IMR-90 (cell line): Measurements from ENCODE around the gene ATRN. TPM values are rescaled to one million over a fixed set of nuclear protein-coding genes. Genes with fewer than 3 reads are reported as not detected.

Source experiments
- ATAC-seq: fragments of 200-7000 bp; cut with Tn5 transposase; 2 replicates; pipeline ENCODE4 v1.9.1; 2020; ENCODE audit warnings: low read depth, mild to moderate bottlenecking, moderate library complexity
- BruUV-seq: library from RNA; stranded (reverse); fragments of 400-500 nt; replicated peaks from 2 replicates; lab custom pipeline; 2021; lab: Mats Ljungman, UMichigan
- CTCF ChIA-PET: fragments of 300-600 bp; formaldehyde crosslinking; extraction: SDS; loops from one replicate; lab custom pipeline; 2021; ENCODE audit warnings: antibody characterized with exemption; lab: Yijun Ruan, JAX
- POLR2A ChIA-PET: fragments of 300-600 bp; sonication (Branson Sonifier 250); formaldehyde crosslinking; loops from one replicate; lab custom pipeline; 2022; ENCODE audit warnings: antibody characterized with exemption; ENCODE audit not compliant: unreplicated experiment; lab: Charles Lee
- DNase-seq: peaks from one replicate; pipeline ENCODE4 v3.0.0; 2013
- H2AFZ ChIP-seq: replicated peaks from 2 replicates; pipeline ENCODE3; 2013; ENCODE audit warnings: low read length, mild to moderate bottlenecking; ENCODE audit not compliant: poor library complexity
- H2AK5ac ChIP-seq: 2 replicates; pipeline ENCODE4 v1.6.1; 2013; ENCODE audit warnings: low read depth, low read length, inconsistent platforms
- H2AK9ac ChIP-seq: replicated peaks from 2 replicates; pipeline ENCODE3; 2013; ENCODE audit warnings: mild to moderate bottlenecking, low read depth, low read length, moderate library complexity; ENCODE audit not compliant: poor library complexity
- H2BK120ac ChIP-seq: 2 replicates; pipeline ENCODE4 v1.6.1; 2013; ENCODE audit warnings: low read depth, low read length, inconsistent platforms
- H2BK15ac ChIP-seq: 3 replicates; pipeline ENCODE4 v1.6.1; 2013; ENCODE audit warnings: low read depth, low read length, inconsistent platforms
- H2BK20ac ChIP-seq: 2 replicates; pipeline ENCODE4 v1.6.1; 2013; ENCODE audit warnings: low read depth, mild to moderate bottlenecking, inconsistent platforms, low read length, moderate library complexity
- H2BK5ac ChIP-seq: 2 replicates; pipeline ENCODE4 v1.6.1; 2013; ENCODE audit warnings: mild to moderate bottlenecking, low read depth, low read length, inconsistent platforms; ENCODE audit not compliant: poor library complexity, severe bottlenecking
- H3K14ac ChIP-seq: replicated peaks from 2 replicates; pipeline ENCODE4 v1.6.1; 2013; ENCODE audit warnings: low read depth, low read length, inconsistent platforms
- H3K18ac ChIP-seq: 2 replicates; pipeline ENCODE4 v1.6.1; 2013; ENCODE audit warnings: low read depth, low read length, control low read depth
- H3K23ac ChIP-seq: 2 replicates; pipeline ENCODE4 v1.6.1; 2013; ENCODE audit warnings: low read depth, low read length, inconsistent platforms
- H3K27ac ChIP-seq: 2 replicates; pipeline ENCODE4 v1.5.1; 2013; ENCODE audit warnings: mild to moderate bottlenecking, control low read depth, low read length; ENCODE audit not compliant: insufficient read depth
- H3K27me3 ChIP-seq: 2 replicates; pipeline ENCODE4 v1.6.1; 2013; ENCODE audit warnings: low read length; ENCODE audit not compliant: control insufficient read depth, insufficient read depth
- H3K36me3 ChIP-seq: 2 replicates; pipeline ENCODE4 v1.6.1; 2013; ENCODE audit warnings: low read length, mixed read lengths; ENCODE audit not compliant: control insufficient read depth, insufficient read depth
- H3K4ac ChIP-seq: 2 replicates; pipeline ENCODE4 v1.6.1; 2013; ENCODE audit warnings: low read depth, low read length, inconsistent platforms
- H3K4me1 ChIP-seq: 2 replicates; pipeline ENCODE4 v1.6.1; 2013; ENCODE audit warnings: low read length, mixed read lengths; ENCODE audit not compliant: control insufficient read depth, insufficient read depth
- H3K4me2 ChIP-seq: 2 replicates; pipeline ENCODE4 v1.6.1; 2013; ENCODE audit warnings: low read depth, mild to moderate bottlenecking, control low read depth, low read length, moderate library complexity
- H3K4me3 ChIP-seq: 2 replicates; pipeline ENCODE4 v1.5.1; 2013; ENCODE audit warnings: low read depth, mild to moderate bottlenecking, control low read depth, low read length, moderate library complexity; ENCODE audit not compliant: insufficient read depth
- H3K56ac ChIP-seq: 2 replicates; pipeline ENCODE4 v1.6.1; 2013; ENCODE audit warnings: low read length, inconsistent platforms; ENCODE audit not compliant: insufficient read depth; ENCODE audit errors: extremely low read depth
- H3K79me1 ChIP-seq, 2 experiments: 2 replicates each; pipeline ENCODE4 v1.6.1; 2013; ENCODE audit warnings: low read length in 2 of 2, inconsistent platforms in 1 of 2, low read depth in 1 of 2
- H3K9ac ChIP-seq: 2 replicates; pipeline ENCODE4 v1.6.1; 2013; ENCODE audit warnings: low read depth, low read length, control low read depth
- H3K9me1 ChIP-seq: 2 replicates; pipeline ENCODE4 v1.6.1; 2013; ENCODE audit warnings: low read length, inconsistent platforms; ENCODE audit not compliant: insufficient read depth
- H3K9me3 ChIP-seq: 2 replicates; pipeline ENCODE4 v1.6.1; 2013; ENCODE audit warnings: low read length; ENCODE audit not compliant: control insufficient read depth, insufficient read depth
- H4K20me1 ChIP-seq: 2 replicates; pipeline ENCODE4 v1.6.1; 2013; ENCODE audit warnings: low read length, inconsistent platforms; ENCODE audit not compliant: insufficient read depth
- H4K5ac ChIP-seq: 2 replicates; pipeline ENCODE4 v1.6.1; 2013; ENCODE audit warnings: mild to moderate bottlenecking, low read depth, low read length, control low read depth
- H4K8ac ChIP-seq, 2 experiments: 2 replicates each; pipeline ENCODE4 v1.6.1; 2013; ENCODE audit warnings: low read depth in 2 of 2, low read length in 2 of 2, control low read depth in 1 of 2, inconsistent platforms in 1 of 2
- H4K91ac ChIP-seq: 2 replicates; pipeline ENCODE4 v1.6.1; 2013; ENCODE audit warnings: low read depth, low read length, inconsistent platforms; ENCODE audit not compliant: insufficient read depth
- CEBPB ChIP-seq: IDR thresholded peaks from 2 replicates; pipeline ENCODE4 v1.6.1; 2012; ENCODE audit warnings: low read depth, low read length, improper control_type of control experiment
- CHD1 ChIP-seq: IDR thresholded peaks from 2 replicates; pipeline ENCODE4 v1.6.1; 2012; ENCODE audit warnings: low read depth, low read length, improper control_type of control experiment
- MAZ ChIP-seq: IDR thresholded peaks from 2 replicates; pipeline ENCODE4 v1.6.1; 2012; ENCODE audit warnings: low read depth, mild to moderate bottlenecking, low read length, improper control_type of control experiment, moderate library complexity, borderline replicate concordance
- WGBS, 2 experiments: methylation state at CpG; one replicate each; pipeline versions ENCODE4 v1.1.5 to v1.1.7; 2013; ENCODE audit warnings: missing lambda C conversion rate in 2 of 2; ENCODE audit not compliant: insufficient read length in 1 of 2; ENCODE audit errors: extremely low coverage in 2 of 2; 5-methylcytosine and 5-hydroxymethylcytosine counted together
- dilution Hi-C: fragments of 300-500 bp; cut with HindIII; formaldehyde crosslinking; loops from one replicate; pipeline ENCODE4 v1.14.3; 2018; ENCODE audit warnings: low sequenced_read_pairs; ENCODE audit not compliant: unreplicated experiment
- in situ Hi-C: fragments of 300-500 bp; cut with MboI; formaldehyde crosslinking; loops from 3 replicates; pipeline ENCODE4 v1.14.3; 2019; ENCODE audit warnings: low sequenced_read_pairs, inconsistent platforms, mixed read lengths
- intact Hi-C: fragments of 100-400 bp; cut with micrococcal nuclease; formaldehyde crosslinking; loops from 2 replicates; pipeline ENCODE4 v1.10.0; 2022
- polyA plus RNA-seq, 3 experiments: library from polyadenylated mRNA; depleted of rRNA; stranded (reverse); fragments of >200 nt; gene quantifications; 2 replicates each; pipeline ENCODE4 v1.2.3, GENCODE V29; 2012; ENCODE audit warnings: low replicate concordance in 1 of 3
- total RNA-seq: library from RNA; depleted of rRNA; stranded (reverse); fragments of >200 nt; gene quantifications from 2 replicates; pipeline ENCODE4 v1.2.3, GENCODE V29; 2012

Gene ATRN
- total and polyA plus RNA-seq, 2 of the 4 experiments (the other 2 are of a cell fraction), result 32.3 to 46.2 TPM

- Histone ChIP-seq H3K9me3 (no peaks in the 10 kb centered on the region), H3K9ac (no peak overlapping the region), H3K14ac (no peak overlapping the region), H2AK9ac (no peak overlapping the region), H3K56ac (no peak overlapping the region), H4K20me1 (no peaks in the 10 kb centered on the region), H2BK120ac (no peak overlapping the region), H3K27ac (no peak overlapping the region), H4K8ac (no peak overlapping the region), H2AFZ (no peak overlapping the region), H3K4ac (no peak overlapping the region), H3K9me1 (0 out of 2 replicates have a peak, but pooled peaks cover under 1% of the 10 kb centered on the region), H2BK20ac (no peak overlapping the region), H3K27me3 (no peaks in the 10 kb centered on the region), H3K79me1 (no peaks in the 10 kb centered on the region), H2AK5ac (no peak overlapping the region), H2BK15ac (no peak overlapping the region), H3K36me3 (peaks cover 22% of the 10 kb centered on the region), H4K5ac (no peak overlapping the region), H3K4me2 (no peak overlapping the region), H4K91ac (no peak overlapping the region), H2BK5ac (no peak overlapping the region), H3K18ac (no peak overlapping the region), H3K4me3 (no peak overlapping the region), H3K23ac (no peak overlapping the region), H3K4me1 (no peaks in the 10 kb centered on the region)
- WGBS, 2 experiments, result no CpG with 5 or more reads among the region's 5 CpGs
- CTCF ChIA-PET, result interaction anchor here (0.6 kb wide), 1 partner anchor 116 kb away, joined by 3 read pairs; no protein-coding TSS in a partner anchor
- peak; percentile 35 for DNase-seq
- dilution Hi-C loops (no loop called here), intact Hi-C loops (no loop called here), in situ Hi-C loops (no loop called here)
- no peak for ATAC-seq
- BruUV-seq, result no TSS peak
- POLR2A ChIA-PET, result no interaction called here
- no peak for TF ChIP-seq CHD1
- no peak for TF ChIP-seq CEBPB
- TF ChIP-seq MAZ, result no peak
Measured at GRCh38 chr20:3646067-3646440, 175.2 kb downstream of the ATRN start.
